ENCODE measurements around the gene COL13A1. TPM values are rescaled to one million over a fixed set of nuclear protein-coding genes. Genes with fewer than 3 reads are reported as not detected.

COL13A1 gene
- total RNA-seq, 1 experiment from 2014 or later, result 5.9 TPM

DNA sequence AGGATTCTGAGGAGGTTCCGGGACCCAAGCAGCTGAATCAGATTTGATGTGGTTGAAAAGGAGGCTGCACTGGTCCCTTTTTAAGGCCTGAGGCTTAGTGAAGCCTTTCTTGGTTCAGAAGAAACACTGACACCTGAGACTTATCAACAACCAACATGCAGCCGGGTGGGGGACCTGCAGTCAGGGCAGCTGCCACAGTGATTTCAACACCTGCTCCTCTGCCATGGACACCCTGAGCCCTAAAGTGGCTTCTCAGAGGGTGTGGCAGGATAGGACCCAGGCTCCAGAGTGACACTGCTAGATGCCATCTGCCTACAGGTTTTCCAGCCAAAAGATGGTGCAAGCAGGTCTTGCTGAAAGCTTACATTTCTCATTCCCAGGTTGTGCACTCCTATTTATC, 99.3 kb downstream of the COL13A1 start:
- H3K9me3 ChIP-seq (ENCODE audit: control insufficient read depth in 1 of 2, insufficient read depth in 1 of 2, low read depth in 1 of 2, low read length in 2 of 2), result no peaks in the 10 kb centered on the region
- H3K9ac ChIP-seq (ENCODE audit: low read length), result no peak overlapping the region
- RAD21 ChIA-PET (ENCODE audit: low non-redundant PET in 1 of 2, low total read pairs in 2 of 2, uncharacterized antibody in 2 of 2, unreplicated experiment in 2 of 2), result no interaction called here
- peaks cover 0 to 9% of the 10 kb centered on the region in 2 experiments; a peak in 3 of 4 replicates for H3K4me1 ChIP-seq (ENCODE audit: control insufficient read depth in 1 of 2, insufficient read depth in 2 of 2, low read length in 2 of 2)
- H3K4me3 ChIP-seq (replicated peaks in 1 of 2; ENCODE audit: low read depth in 1 of 2, low read length in 2 of 2), result no peak overlapping the region
- no peaks in the 10 kb centered on the region for H3K79me2 ChIP-seq (ENCODE audit: insufficient read depth, low read length)
- no peak overlapping the region for H2AFZ ChIP-seq (ENCODE audit: low read depth, low read length, poor library complexity, severe bottlenecking)
- POLR2A ChIA-PET, result no interaction called here
- intact Hi-C loops (cut with micrococcal nuclease), result no loop called here
- no peak for ATAC-seq
- CTCF ChIA-PET, result interaction anchor here (0.7 to 1.8 kb wide), 6 partner anchors 11 to 115 kb away, joined by 3 to 11 read pairs (median 3); no protein-coding TSS in a partner anchor
- no peaks in the 10 kb centered on the region for H4K20me1 ChIP-seq (ENCODE audit: insufficient read depth)
- H3K9me2 ChIP-seq (ENCODE audit: insufficient read depth), result no peaks in the 10 kb centered on the region
- TF ChIP-seq FOSL1 (IDR thresholded peaks at IDR 0.05; ENCODE audit: low read depth), result no peak
- TF ChIP-seq RAD21 (IDR thresholded peaks at IDR 0.05; ENCODE audit: low read depth), result no peak
- TF ChIP-seq, protein P1, sequence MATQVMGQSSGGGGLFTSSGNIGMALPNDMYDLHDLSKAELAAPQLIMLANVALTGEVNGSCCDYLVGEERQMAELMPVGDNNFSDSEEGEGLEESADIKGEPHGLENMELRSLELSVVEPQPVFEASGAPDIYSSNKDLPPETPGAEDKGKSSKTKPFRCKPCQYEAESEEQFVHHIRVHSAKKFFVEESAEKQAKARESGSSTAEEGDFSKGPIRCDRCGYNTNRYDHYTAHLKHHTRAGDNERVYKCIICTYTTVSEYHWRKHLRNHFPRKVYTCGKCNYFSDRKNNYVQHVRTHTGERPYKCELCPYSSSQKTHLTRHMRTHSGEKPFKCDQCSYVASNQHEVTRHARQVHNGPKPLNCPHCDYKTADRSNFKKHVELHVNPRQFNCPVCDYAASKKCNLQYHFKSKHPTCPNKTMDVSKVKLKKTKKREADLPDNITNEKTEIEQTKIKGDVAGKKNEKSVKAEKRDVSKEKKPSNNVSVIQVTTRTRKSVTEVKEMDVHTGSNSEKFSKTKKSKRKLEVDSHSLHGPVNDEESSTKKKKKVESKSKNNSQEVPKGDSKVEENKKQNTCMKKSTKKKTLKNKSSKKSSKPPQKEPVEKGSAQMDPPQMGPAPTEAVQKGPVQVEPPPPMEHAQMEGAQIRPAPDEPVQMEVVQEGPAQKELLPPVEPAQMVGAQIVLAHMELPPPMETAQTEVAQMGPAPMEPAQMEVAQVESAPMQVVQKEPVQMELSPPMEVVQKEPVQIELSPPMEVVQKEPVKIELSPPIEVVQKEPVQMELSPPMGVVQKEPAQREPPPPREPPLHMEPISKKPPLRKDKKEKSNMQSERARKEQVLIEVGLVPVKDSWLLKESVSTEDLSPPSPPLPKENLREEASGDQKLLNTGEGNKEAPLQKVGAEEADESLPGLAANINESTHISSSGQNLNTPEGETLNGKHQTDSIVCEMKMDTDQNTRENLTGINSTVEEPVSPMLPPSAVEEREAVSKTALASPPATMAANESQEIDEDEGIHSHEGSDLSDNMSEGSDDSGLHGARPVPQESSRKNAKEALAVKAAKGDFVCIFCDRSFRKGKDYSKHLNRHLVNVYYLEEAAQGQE (IDR thresholded peaks at IDR 0.05; ENCODE audit: low read depth), result no peak
- no peak for TF ChIP-seq ZNF274 (IDR thresholded peaks at IDR 0.05; ENCODE audit: low read depth, low read length)
- TF ChIP-seq, protein P2, sequence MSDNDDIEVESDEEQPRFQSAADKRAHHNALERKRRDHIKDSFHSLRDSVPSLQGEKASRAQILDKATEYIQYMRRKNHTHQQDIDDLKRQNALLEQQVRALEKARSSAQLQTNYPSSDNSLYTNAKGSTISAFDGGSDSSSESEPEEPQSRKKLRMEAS (IDR thresholded peaks at IDR 0.05), result no peak
- TF ChIP-seq, protein P3, sequence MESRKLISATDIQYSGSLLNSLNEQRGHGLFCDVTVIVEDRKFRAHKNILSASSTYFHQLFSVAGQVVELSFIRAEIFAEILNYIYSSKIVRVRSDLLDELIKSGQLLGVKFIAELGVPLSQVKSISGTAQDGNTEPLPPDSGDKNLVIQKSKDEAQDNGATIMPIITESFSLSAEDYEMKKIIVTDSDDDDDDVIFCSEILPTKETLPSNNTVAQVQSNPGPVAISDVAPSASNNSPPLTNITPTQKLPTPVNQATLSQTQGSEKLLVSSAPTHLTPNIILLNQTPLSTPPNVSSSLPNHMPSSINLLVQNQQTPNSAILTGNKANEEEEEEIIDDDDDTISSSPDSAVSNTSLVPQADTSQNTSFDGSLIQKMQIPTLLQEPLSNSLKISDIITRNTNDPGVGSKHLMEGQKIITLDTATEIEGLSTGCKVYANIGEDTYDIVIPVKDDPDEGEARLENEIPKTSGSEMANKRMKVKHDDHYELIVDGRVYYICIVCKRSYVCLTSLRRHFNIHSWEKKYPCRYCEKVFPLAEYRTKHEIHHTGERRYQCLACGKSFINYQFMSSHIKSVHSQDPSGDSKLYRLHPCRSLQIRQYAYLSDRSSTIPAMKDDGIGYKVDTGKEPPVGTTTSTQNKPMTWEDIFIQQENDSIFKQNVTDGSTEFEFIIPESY (IDR thresholded peaks at IDR 0.05; ENCODE audit: extremely low read depth, insufficient replicate concordance, low read length), result no peak
- TF ChIP-seq, protein P4, sequence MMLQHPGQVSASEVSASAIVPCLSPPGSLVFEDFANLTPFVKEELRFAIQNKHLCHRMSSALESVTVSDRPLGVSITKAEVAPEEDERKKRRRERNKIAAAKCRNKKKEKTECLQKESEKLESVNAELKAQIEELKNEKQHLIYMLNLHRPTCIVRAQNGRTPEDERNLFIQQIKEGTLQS (IDR thresholded peaks at IDR 0.05), result no peak
- no peak for TF ChIP-seq EZH2phosphoT487 (IDR thresholded peaks at IDR 0.05; ENCODE audit: borderline replicate concordance)
- no peak for TF ChIP-seq ELF1 (IDR thresholded peaks at IDR 0.05; ENCODE audit: borderline replicate concordance, low read depth)
- TF ChIP-seq EZH2 (IDR thresholded peaks at IDR 0.05), result no peak
- TF ChIP-seq YY1 (IDR thresholded peaks at IDR 0.05; ENCODE audit: extremely low read depth, insufficient replicate concordance, low read depth, low read length), result no peak
- TF ChIP-seq CBX3 (IDR thresholded peaks at IDR 0.05; ENCODE audit: low read depth), result no peak
- no peak for TF ChIP-seq ZFX (IDR thresholded peaks at IDR 0.05)
- DNase-seq (ENCODE audit: low read depth, low spot score), result no peak
- no peaks in the 10 kb centered on the region for H3K36me3 ChIP-seq (ENCODE audit: control insufficient read depth in 1 of 2, insufficient read depth in 2 of 2, low read length in 2 of 2)
- 0 out of 2 replicates have a peak overlapping the region, but pooled peaks have one; percentile 22 for H3K4me2 ChIP-seq (ENCODE audit: low read length)
- no peak overlapping the region for H3K27ac ChIP-seq (ENCODE audit: low read depth, low read length)
- no peaks in the 10 kb centered on the region for H3K27me3 ChIP-seq (ENCODE audit: insufficient read depth, low read length)
- no TSS peak for BruUV-seq (replicated peaks)
